SU-DHL-6 (cell line): Measurements from ENCODE around the gene MANEAL.

ENCODE experiments used
- CTCF ChIP-seq: fragments of 200-600 bp; sonication (generic); IDR thresholded peaks from one replicate; pipeline ENCODE4 v1.5.1; 2017; ENCODE audit warnings: antibody characterized with exemption, mild to moderate bottlenecking, low read length, moderate library complexity; ENCODE audit not compliant: insufficient read depth, poor library complexity, severe bottlenecking
- EZH2phosphoT487 ChIP-seq: fragments of 200-600 bp; sonication (generic), shearing (Covaris generic); conservative IDR thresholded peaks from 2 replicates; pipeline ENCODE4 v1.6.1; 2018; ENCODE audit warnings: mild to moderate bottlenecking, antibody characterized with exemption, low read length, moderate library complexity, mixed read lengths

DNA sequence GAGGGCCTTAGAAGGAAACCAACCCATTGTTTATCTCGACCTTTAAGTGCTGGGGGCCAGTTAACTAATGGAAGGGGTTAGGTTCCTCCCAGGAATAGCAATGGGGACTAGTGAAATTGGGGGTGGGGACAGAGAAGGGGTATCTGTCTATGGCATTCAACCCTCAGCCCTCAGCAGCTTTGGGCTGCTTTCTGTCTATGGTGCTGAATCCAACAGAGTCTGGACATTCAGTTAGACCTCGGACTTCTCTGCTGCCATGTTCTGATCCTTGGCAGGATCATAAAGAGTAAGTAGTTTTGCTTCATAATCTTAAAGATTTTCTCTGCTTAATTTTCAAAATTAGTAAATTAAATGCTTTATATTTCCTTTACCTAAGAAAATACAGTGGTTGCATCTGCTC is 26.2 kb upstream of the MANEAL start:
- no peak for TF ChIP-seq CTCF
- no peak for TF ChIP-seq EZH2phosphoT487
